Measurements from ENCODE around the gene MPHOSPH10.

GRCh38 chr2:71121479-71121878 is 9.0 kb upstream of the MPHOSPH10 start:
- TF ChIP-seq EZH2 (IDR thresholded peaks at IDR 0.05; ENCODE audit: borderline replicate concordance, insufficient read depth, low read depth, low read length, poor library complexity, severe bottlenecking), result no peak
- TF ChIP-seq, protein P1, sequence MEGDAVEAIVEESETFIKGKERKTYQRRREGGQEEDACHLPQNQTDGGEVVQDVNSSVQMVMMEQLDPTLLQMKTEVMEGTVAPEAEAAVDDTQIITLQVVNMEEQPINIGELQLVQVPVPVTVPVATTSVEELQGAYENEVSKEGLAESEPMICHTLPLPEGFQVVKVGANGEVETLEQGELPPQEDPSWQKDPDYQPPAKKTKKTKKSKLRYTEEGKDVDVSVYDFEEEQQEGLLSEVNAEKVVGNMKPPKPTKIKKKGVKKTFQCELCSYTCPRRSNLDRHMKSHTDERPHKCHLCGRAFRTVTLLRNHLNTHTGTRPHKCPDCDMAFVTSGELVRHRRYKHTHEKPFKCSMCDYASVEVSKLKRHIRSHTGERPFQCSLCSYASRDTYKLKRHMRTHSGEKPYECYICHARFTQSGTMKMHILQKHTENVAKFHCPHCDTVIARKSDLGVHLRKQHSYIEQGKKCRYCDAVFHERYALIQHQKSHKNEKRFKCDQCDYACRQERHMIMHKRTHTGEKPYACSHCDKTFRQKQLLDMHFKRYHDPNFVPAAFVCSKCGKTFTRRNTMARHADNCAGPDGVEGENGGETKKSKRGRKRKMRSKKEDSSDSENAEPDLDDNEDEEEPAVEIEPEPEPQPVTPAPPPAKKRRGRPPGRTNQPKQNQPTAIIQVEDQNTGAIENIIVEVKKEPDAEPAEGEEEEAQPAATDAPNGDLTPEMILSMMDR (IDR thresholded peaks at IDR 0.05), result no peak
